Transverse colon (tissue), 4 donors: ENCODE data around the gene NPTN. TPM values are rescaled to one million over a fixed set of nuclear protein-coding genes. Genes with fewer than 3 reads are reported as not detected.

Experiments used
- DNase-seq: peaks from one replicate; pipeline ENCODE4 v3.0.0-alpha.2; 2019
- H3K27ac ChIP-seq, 4 donors: fragments of 200-600 bp; sonication (generic); 2 replicates each; pipeline ENCODE4 v1.5.1; 2016 to 2018; ENCODE audit warnings: inconsistent platforms in 4 of 4
- H3K27me3 ChIP-seq: fragments of 200-600 bp; sonication (generic); 2 replicates; pipeline ENCODE4 v1.5.1; 2017; ENCODE audit warnings: inconsistent platforms
- H3K36me3 ChIP-seq, 4 donors: fragments of 200-600 bp; sonication (generic); 2 replicates each; pipeline ENCODE4 v1.5.1; 2017 to 2019; ENCODE audit warnings: inconsistent platforms in 4 of 4
- H3K4me1 ChIP-seq, 4 donors: fragments of 200-600 bp; sonication (generic); 2 replicates each; pipeline ENCODE4 v1.5.1; 2017 to 2020; ENCODE audit warnings: inconsistent platforms in 4 of 4
- H3K4me3 ChIP-seq, 4 donors: fragments of 200-600 bp; sonication (generic); 1 replicate in 1 of 4; 2 replicates in 3 of 4; pipeline versions ENCODE4 v1.5.1 to v1.6.1; 2017 to 2019; ENCODE audit warnings: inconsistent platforms in 4 of 4
- H3K9me3 ChIP-seq, 2 donors: fragments of 200-600 bp; sonication (generic); 2 replicates each; pipeline ENCODE4 v1.5.1; 2017 to 2019; ENCODE audit warnings: inconsistent platforms in 2 of 2
- CTCF ChIP-seq, 5 experiments: fragments of 200-600 bp in 3 of 5; fragments of 450-650 bp in 2 of 5; sonication (generic) in 3 of 5; IDR thresholded peaks; 1 replicate in 2 of 5; 2 replicates in 3 of 5; pipeline ENCODE4 v1.5.1; 2016 to 2017; ENCODE audit warnings: antibody characterized with exemption in 5 of 5, inconsistent platforms in 3 of 5, mild to moderate bottlenecking in 2 of 5, moderate library complexity in 1 of 5
- EP300 ChIP-seq: sonication (generic); formaldehyde crosslinking; IDR thresholded peaks from one replicate; pipeline ENCODE4 v1.6.1; 2017; ENCODE audit warnings: antibody characterized with exemption, low read depth
- POLR2A ChIP-seq: fragments of 450-650 bp; IDR thresholded peaks from one replicate; pipeline ENCODE4 v1.6.1; 2016; ENCODE audit warnings: antibody characterized with exemption, mild to moderate bottlenecking, moderate library complexity
- POLR2AphosphoS5 ChIP-seq, 3 donors: sonication (generic); formaldehyde crosslinking; IDR thresholded peaks; one replicate each; pipeline ENCODE4 v1.6.1; 2016; ENCODE audit warnings: antibody characterized with exemption in 3 of 3
- WGBS, 2 donors: methylation state at CpG; one replicate each; pipeline ENCODE4 v1.1.5; 2018; ENCODE audit warnings: low coverage in 1 of 2; 5-methylcytosine and 5-hydroxymethylcytosine counted together
- in situ Hi-C, 4 donors: fragments of 200-750 bp; cut with MboI; loops; one replicate each; pipeline versions ENCODE4 v1.15.0 to v1.15.1; 2017; ENCODE audit warnings: low sequenced_read_pairs in 3 of 4, low pct_ligation_motif_present in 1 of 4, low pct_unique_long_range_greater_than_20kb in 1 of 4
- intact Hi-C: fragments of 100-400 bp; cut with DNase I; formaldehyde crosslinking; loops from one replicate; pipeline ENCODE4 v1.15.1; 2023; ENCODE audit warnings: low total_unique reads
- total RNA-seq, 4 donors: library from RNA; depleted of rRNA; stranded (reverse); fragments of >200 nt; gene quantifications; one replicate each; pipeline ENCODE4 v1.1.0, GENCODE V29; 2016

Gene NPTN
- total RNA-seq, 4 donors from 2014 or later, result 77.8 to 187 (median 135) TPM

DNA sequence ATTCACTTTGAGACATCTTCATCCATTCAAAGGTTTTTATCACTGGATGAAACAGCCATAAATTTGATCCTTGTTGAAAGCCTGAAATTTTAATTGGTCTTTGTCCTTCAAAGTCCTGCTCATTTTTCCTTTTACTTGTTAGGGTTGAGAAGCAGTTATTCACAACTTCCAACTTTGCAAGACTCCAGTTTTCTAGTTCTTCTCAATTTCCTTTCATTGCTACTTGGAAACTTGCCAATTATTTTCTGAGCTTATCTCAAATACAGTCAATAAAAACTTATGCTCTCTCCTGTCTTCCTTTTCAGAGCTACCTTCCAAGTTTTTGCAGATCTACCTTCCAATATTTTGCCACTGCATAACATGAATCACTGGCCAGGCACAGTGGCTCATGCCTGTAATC, 27.3 kb upstream of the NPTN start:
- H3K27ac ChIP-seq, result no peak overlapping the region
- in situ Hi-C loops (no loop called here), intact Hi-C loops (no loop called here)
- no peaks in the 10 kb centered on the region for H3K9me3 ChIP-seq
- H3K36me3 ChIP-seq, result no peaks in the 10 kb centered on the region
- TF ChIP-seq EP300 (no peak), CTCF (IDR thresholded peaks at IDR 0.05) (no peak), POLR2A (no peak), POLR2AphosphoS5 (IDR thresholded peaks at IDR 0.05) (no peak)
- no peak for DNase-seq
- no peak overlapping the region for H3K4me3 ChIP-seq
- no peaks in the 10 kb centered on the region for H3K4me1 ChIP-seq
- H3K27me3 ChIP-seq, result no peaks in the 10 kb centered on the region

GRCh38 chr15:73658645-73659044, 25.5 kb upstream of the NPTN start:
- H3K4me3 ChIP-seq, result no peak overlapping the region
- in situ Hi-C loops, result no loop called here
- peaks cover 0 to 5% (median 0%) of the 10 kb centered on the region in 4 donors for H3K4me1 ChIP-seq
- no peak for TF ChIP-seq EP300
- no peak for TF ChIP-seq CTCF (IDR thresholded peaks at IDR 0.05)
- no peak for TF ChIP-seq POLR2AphosphoS5 (IDR thresholded peaks at IDR 0.05)
- TF ChIP-seq POLR2A, result no peak
- no peak for DNase-seq
- H3K36me3 ChIP-seq, result no peaks in the 10 kb centered on the region
- intact Hi-C loops, result no loop called here
- H3K9me3 ChIP-seq, result no peaks in the 10 kb centered on the region
- no peak overlapping the region for H3K27ac ChIP-seq
- WGBS, 2 donors, result 63 to 84% methylated on average over 1 of the region's 1 CpG
- H3K27me3 ChIP-seq, result no peaks in the 10 kb centered on the region

DNA sequence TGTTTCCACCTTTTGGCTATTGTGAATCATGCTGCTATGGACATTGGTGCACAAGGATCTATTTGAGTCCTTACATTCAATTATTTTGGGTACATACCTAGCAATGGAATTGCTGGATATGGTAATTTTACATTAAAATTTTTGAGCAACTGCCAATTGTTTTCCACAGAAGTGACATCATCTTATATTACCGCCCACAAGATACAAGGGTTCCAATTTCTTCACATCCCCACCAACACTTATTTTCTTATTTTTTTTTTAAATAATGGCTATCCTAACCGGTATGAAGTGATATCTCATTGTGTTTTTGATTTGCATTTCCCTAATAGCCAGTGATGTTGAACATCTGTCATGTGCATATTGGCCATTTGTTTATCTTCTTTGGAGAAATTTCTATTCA, 22.5 kb upstream of the NPTN start:
- WGBS, 2 donors, result 85% methylated on average over 2 of the region's 2 CpGs
- Histone ChIP-seq H3K36me3 (no peaks in the 10 kb centered on the region), H3K9me3 (no peaks in the 10 kb centered on the region), H3K4me1 (peaks cover 0 to 5% (median 0%) of the 10 kb centered on the region in 4 donors), H3K4me3 (no peak overlapping the region), H3K27ac (no peak overlapping the region), H3K27me3 (no peaks in the 10 kb centered on the region)
- intact Hi-C loops (no loop called here), in situ Hi-C loops (no loop called here)
- TF ChIP-seq POLR2AphosphoS5 (IDR thresholded peaks at IDR 0.05) (no peak), POLR2A (no peak), EP300 (no peak), CTCF (IDR thresholded peaks at IDR 0.05) (no peak)
- DNase-seq, result no peak

- peaks cover 0 to 5% (median 0%) of the 10 kb centered on the region in 4 donors for H3K4me1 ChIP-seq
- TF ChIP-seq POLR2A (no peak), EP300 (no peak), POLR2AphosphoS5 (IDR thresholded peaks at IDR 0.05) (no peak), CTCF (IDR thresholded peaks at IDR 0.05) (no peak)
- in situ Hi-C loops (no loop called here), intact Hi-C loops (no loop called here)
- WGBS, 2 donors, result 14 to 34% methylated on average over 2 to 3 of the region's 3 CpGs
- H3K4me3 ChIP-seq, result no peak overlapping the region
- DNase-seq, result no peak
- H3K36me3 ChIP-seq, result no peaks in the 10 kb centered on the region
- no peaks in the 10 kb centered on the region for H3K9me3 ChIP-seq
- no peaks in the 10 kb centered on the region for H3K27me3 ChIP-seq
- H3K27ac ChIP-seq, result no peak overlapping the region
Observed at GRCh38 chr15:73654659-73655058, 21.5 kb upstream of the NPTN start.
